ENCODE results near the gene MPZL3.

- TF ChIP-seq, protein P1, sequence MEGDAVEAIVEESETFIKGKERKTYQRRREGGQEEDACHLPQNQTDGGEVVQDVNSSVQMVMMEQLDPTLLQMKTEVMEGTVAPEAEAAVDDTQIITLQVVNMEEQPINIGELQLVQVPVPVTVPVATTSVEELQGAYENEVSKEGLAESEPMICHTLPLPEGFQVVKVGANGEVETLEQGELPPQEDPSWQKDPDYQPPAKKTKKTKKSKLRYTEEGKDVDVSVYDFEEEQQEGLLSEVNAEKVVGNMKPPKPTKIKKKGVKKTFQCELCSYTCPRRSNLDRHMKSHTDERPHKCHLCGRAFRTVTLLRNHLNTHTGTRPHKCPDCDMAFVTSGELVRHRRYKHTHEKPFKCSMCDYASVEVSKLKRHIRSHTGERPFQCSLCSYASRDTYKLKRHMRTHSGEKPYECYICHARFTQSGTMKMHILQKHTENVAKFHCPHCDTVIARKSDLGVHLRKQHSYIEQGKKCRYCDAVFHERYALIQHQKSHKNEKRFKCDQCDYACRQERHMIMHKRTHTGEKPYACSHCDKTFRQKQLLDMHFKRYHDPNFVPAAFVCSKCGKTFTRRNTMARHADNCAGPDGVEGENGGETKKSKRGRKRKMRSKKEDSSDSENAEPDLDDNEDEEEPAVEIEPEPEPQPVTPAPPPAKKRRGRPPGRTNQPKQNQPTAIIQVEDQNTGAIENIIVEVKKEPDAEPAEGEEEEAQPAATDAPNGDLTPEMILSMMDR (conservative IDR thresholded peaks at IDR 0.05 in 1 of 2, IDR thresholded peaks at IDR 0.05 in 1 of 2; ENCODE audit: extremely low read depth in 1 of 2, insufficient read depth in 1 of 2, low read depth in 1 of 2, low read length in 2 of 2) = no peak
- no peak for TF ChIP-seq EZH2 (IDR thresholded peaks at IDR 0.05; ENCODE audit: borderline replicate concordance, low read length)
Observed at GRCh38 chr11:118201966-118202365, 50.2 kb downstream of the MPZL3 start.
